HepG2 (cell line): ENCODE measurements around the gene NT5C. TPM values are rescaled to one million over a fixed set of nuclear protein-coding genes. Genes with fewer than 3 reads are reported as not detected.

Experiments used
- ATAC-seq: fragments of 200-7000 bp; cut with Tn5 transposase; 3 replicates; pipeline ENCODE4 v1.9.1; 2020; ENCODE audit warnings: mild to moderate bottlenecking, moderate library complexity
- BruUV-seq: library from RNA; stranded (reverse); fragments of 400-500 nt; replicated peaks from 2 replicates; lab custom pipeline; 2021; lab: Mats Ljungman, UMichigan
- CTCF ChIA-PET: fragments of 300-600 bp; formaldehyde crosslinking; extraction: SDS; loops from one replicate; lab custom pipeline; 2021; ENCODE audit warnings: low total read pairs, inconsistent platforms, low intra/inter-chr PET ratio; lab: Yijun Ruan, JAX
- POLR2A ChIA-PET: fragments of 350-600 bp; sonication (Branson Sonifier 250); formaldehyde crosslinking; loops from one replicate; lab custom pipeline; 2020; ENCODE audit warnings: antibody characterized with exemption, inconsistent platforms; lab: Yijun Ruan, JAX
- DNase-seq: peaks from one replicate; pipeline ENCODE4 v3.0.0-alpha.2; 2015; ENCODE audit warnings: low spot score
- FAIRE-seq: peaks from 3 replicates; lab custom pipeline; 2011; peaks lifted over from hg19 to GRCh38; lab: Jason Lieb, UNC
- H2AFZ ChIP-seq: one replicate; pipeline ENCODE4 v1.6.1; 2011; ENCODE audit warnings: low read length, inconsistent platforms
- H3K27ac ChIP-seq: fragments of 300-600 bp; 3 replicates; pipeline ENCODE4 v1.8.0; 2011; ENCODE audit warnings: mixed run types, mild to moderate bottlenecking, mixed read lengths, low read length, inconsistent platforms; ENCODE audit not compliant: insufficient read depth; ENCODE audit errors: extremely low read length
- H3K27me3 ChIP-seq, 2 experiments: fragments of 200-600 bp in 1 of 2; 2 replicates in 1 of 2; 3 replicates in 1 of 2; pipeline versions ENCODE4 v1.6.0 to v1.8.0; 2011; ENCODE audit warnings: low read length in 2 of 2, mild to moderate bottlenecking in 2 of 2, moderate library complexity in 2 of 2, inconsistent platforms in 1 of 2; ENCODE audit not compliant: insufficient read depth in 2 of 2, control insufficient read depth in 1 of 2
- H3K36me3 ChIP-seq, 2 experiments: fragments of 200-600 bp in 1 of 2; replicated peaks in 1 of 2; 2 replicates in 1 of 2; 3 replicates in 1 of 2; pipeline versions ENCODE4 v1.5.1 to v1.8.0; 2011; ENCODE audit warnings: low read length in 2 of 2, inconsistent platforms in 1 of 2; ENCODE audit not compliant: insufficient read depth in 2 of 2, control insufficient read depth in 1 of 2
- H3K4me1 ChIP-seq: 2 replicates; pipeline ENCODE4 v1.5.1; 2012; ENCODE audit warnings: low read length, inconsistent platforms; ENCODE audit not compliant: insufficient read depth
- H3K4me2 ChIP-seq: 2 replicates; pipeline ENCODE4 v1.6.0; 2011; ENCODE audit warnings: low read depth, low read length, inconsistent platforms
- H3K4me3 ChIP-seq, 3 experiments: fragments of 200-600 bp in 1 of 3; sonication (generic), shearing (Covaris generic) in 1 of 3; replicated peaks in 1 of 3; 2 replicates each; pipeline ENCODE4 v1.5.1; 2011 to 2016; ENCODE audit warnings: low read length in 3 of 3, inconsistent platforms in 2 of 3, low read depth in 2 of 3, mild to moderate bottlenecking in 2 of 3, control low read depth in 1 of 3, mixed read lengths in 1 of 3; ENCODE audit not compliant: insufficient read depth in 1 of 3
- H3K79me2 ChIP-seq: one replicate; pipeline ENCODE4 v1.6.1; 2011; ENCODE audit warnings: low read length, inconsistent platforms; ENCODE audit not compliant: insufficient read depth
- H3K9ac ChIP-seq: 2 replicates; pipeline ENCODE4 v1.6.0; 2011; ENCODE audit warnings: mild to moderate bottlenecking, low read depth, low read length, inconsistent platforms; ENCODE audit not compliant: insufficient read depth
- H3K9me3 ChIP-seq: 2 replicates; pipeline ENCODE4 v1.5.1; 2012; ENCODE audit warnings: mild to moderate bottlenecking, low read length
- H4K20me1 ChIP-seq: 2 replicates; pipeline ENCODE4 v1.6.0; 2011; ENCODE audit warnings: inconsistent platforms, mild to moderate bottlenecking, low read length, moderate library complexity; ENCODE audit not compliant: insufficient read depth
- DNMT3B ChIP-seq: conservative IDR thresholded peaks from 2 replicates; pipeline ENCODE4 v1.6.1; 2016; ENCODE audit warnings: missing biosample characterization, control low read depth
- HNRNPK ChIP-seq: fragments of 200-400 bp; formaldehyde crosslinking; IDR thresholded peaks from 2 replicates; pipeline ENCODE4 v1.6.1; 2018; ENCODE audit warnings: low read length, low read depth, moderate library complexity, mild to moderate bottlenecking; ENCODE audit not compliant: poor library complexity, severe bottlenecking
- ISL2 ChIP-seq: sonication (generic); formaldehyde crosslinking; IDR thresholded peaks from 2 replicates; pipeline ENCODE4 v1.5.0; 2020; ENCODE audit warnings: missing genetic modification reagents
- NR2F6 ChIP-seq, 2 experiments: IDR thresholded peaks; 2 replicates each; pipeline ENCODE4 v1.6.1; 2016; ENCODE audit warnings: antibody characterized with exemption in 1 of 2, mild to moderate bottlenecking in 1 of 2
- RBM39 ChIP-seq: fragments of 200-400 bp; formaldehyde crosslinking; IDR thresholded peaks from one replicate; pipeline ENCODE4 v1.6.1; 2018; ENCODE audit warnings: antibody characterized with exemption, mild to moderate bottlenecking, low read depth, low read length; ENCODE audit not compliant: poor library complexity, severe bottlenecking
- RXRA ChIP-seq: sonication (generic); formaldehyde crosslinking; IDR thresholded peaks from 2 replicates; pipeline ENCODE4 v1.5.1; 2020; ENCODE audit warnings: missing genetic modification reagents
- RXRB ChIP-seq: IDR thresholded peaks from 2 replicates; pipeline ENCODE4 v1.6.1; 2016; ENCODE audit warnings: borderline replicate concordance, missing genetic modification reagents, missing compliant biosample characterization
- TRIM24 ChIP-seq: sonication (generic); formaldehyde crosslinking; IDR thresholded peaks from 2 replicates; pipeline ENCODE4 v1.8.0; 2022; ENCODE audit warnings: mild to moderate bottlenecking, missing genetic modification reagents
- XBP1 ChIP-seq: sonication (generic); formaldehyde crosslinking; IDR thresholded peaks from 2 replicates; pipeline ENCODE4 v1.5.0; 2020; ENCODE audit warnings: missing genetic modification reagents
- ZNF232 ChIP-seq: sonication (generic); formaldehyde crosslinking; IDR thresholded peaks from 2 replicates; pipeline ENCODE4 v1.4.0; 2020; ENCODE audit warnings: missing genetic modification reagents, borderline replicate concordance
- ZNF292 ChIP-seq: sonication (generic); formaldehyde crosslinking; IDR thresholded peaks from 2 replicates; pipeline ENCODE4 v1.8.1; 2022; ENCODE audit warnings: mild to moderate bottlenecking, low read depth, missing genetic modification reagents, borderline replicate concordance
- ZNF788 ChIP-seq: sonication (generic); formaldehyde crosslinking; IDR thresholded peaks from 2 replicates; pipeline ENCODE4 v1.5.0; 2020; ENCODE audit warnings: mild to moderate bottlenecking, missing genetic modification reagents, borderline replicate concordance
- WGBS: methylation state at CpG from one replicate; pipeline ENCODE4 v1.1.6; 2017; ENCODE audit warnings: low lambda C conversion rate; 5-methylcytosine and 5-hydroxymethylcytosine counted together
- in situ Hi-C: cut with HindIII; loops from 2 replicates; pipeline ENCODE4 v1.10.0; 2017; ENCODE audit warnings: low pct_unique_long_range_greater_than_20kb; ENCODE audit not compliant: extremely low pct_ligation_motif_present
- intact Hi-C: fragments of 100-400 bp; cut with micrococcal nuclease; formaldehyde crosslinking; loops from one replicate; pipeline ENCODE4 v1.10.0; 2022; ENCODE audit not compliant: unreplicated experiment
- polyA plus RNA-seq, 8 experiments: library from polyadenylated mRNA; depleted of rRNA in 3 of 8; stranded (reverse) in 7 of 8; unstranded in 1 of 8; fragments of >200 nt; fragmentation: Illumina TruSeq in 4 of 8; extraction: Trizol in 4 of 8; gene quantifications; 2 replicates each; pipeline versions ENCODE4 v1.2.1 to v1.2.3, GENCODE V29; 2011 to 2016; ENCODE audit warnings: low read depth in 4 of 8, missing spikeins in 1 of 8, mixed read lengths in 1 of 8; ENCODE audit not compliant: insufficient read depth in 1 of 8
- total RNA-seq, 5 experiments: library from RNA; depleted of rRNA; stranded (reverse); fragments of >200 nt; fragmentation: Illumina TruSeq; extraction: Trizol; gene quantifications; 2 replicates each; pipeline ENCODE4 v1.2.3, GENCODE V29; 2016; ENCODE audit warnings: low read depth in 1 of 5

Gene NT5C
- total and polyA plus RNA-seq, 2 of the 13 experiments (the other 11 are each of a cell fraction or from before 2014, with no cell fraction given), result 42.8 to 48.6 TPM

DNA sequence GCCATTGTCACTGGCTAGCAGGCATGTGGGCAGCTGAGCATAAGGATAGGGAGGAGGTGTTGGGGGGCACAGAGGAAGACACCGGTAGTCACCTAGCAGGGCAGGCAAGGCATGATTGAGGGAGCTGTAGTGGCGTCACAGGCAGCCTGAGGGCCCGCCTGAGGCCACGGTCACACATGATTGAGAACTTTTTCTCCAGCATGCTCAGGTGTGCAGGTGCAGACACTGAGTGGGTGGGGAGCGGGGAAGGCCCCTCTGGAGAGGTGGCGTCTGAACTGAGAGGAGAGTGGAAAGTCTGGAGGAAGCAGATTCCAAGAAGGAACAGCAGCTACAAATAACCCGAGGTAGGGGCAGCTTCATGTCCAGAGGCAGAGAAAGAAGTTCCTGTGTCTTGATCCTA lies 32.7 kb downstream of the NT5C start:
- Histone ChIP-seq H3K4me1 (peaks cover 34% of the 10 kb centered on the region), H3K36me3 (no peaks in the 10 kb centered on the region), H3K9me3 (no peaks in the 10 kb centered on the region), H3K27me3 (peaks cover 3 to 10% of the 10 kb centered on the region in 2 experiments; a peak in 4 of 5 replicates), H2AFZ (no peak overlapping the region), H4K20me1 (no peaks in the 10 kb centered on the region), H3K9ac (no peak overlapping the region), H3K4me2 (no peak overlapping the region), H3K27ac (no peak overlapping the region), H3K79me2 (no peaks in the 10 kb centered on the region)
- FAIRE-seq, result no peak
- 69% methylated on average over 7 of the region's 7 CpGs for WGBS
- CTCF ChIA-PET, result no interaction called here
- no peak for ATAC-seq
- DNase-seq, result no peak
- POLR2A ChIA-PET, result no interaction called here
- no TSS peak for BruUV-seq
- TF ChIP-seq HNRNPK (no peak), RBM39 (no peak), ZNF232 (CRISPR knock-in tag) (no peak), ZNF292 (CRISPR knock-in tag) (no peak), ZNF788 (CRISPR knock-in tag) (no peak), DNMT3B (CRISPR knock-in tag) (no peak), NR2F6 (IDR thresholded peaks at IDR 0.05) (no peak), NR2F6 (CRISPR knock-in tag; IDR thresholded peaks at IDR 0.05) (no peak), TRIM24 (CRISPR knock-in tag) (no peak), RXRB (CRISPR knock-in tag) (no peak), XBP1 (CRISPR knock-in tag) (no peak), RXRA (CRISPR knock-in tag) (no peak), ISL2 (no peak)
- TF ChIP-seq, all 625 proteins: peak for 0
- H3K4me3 ChIP-seq, result no peak overlapping the region
- in situ Hi-C loops (no loop called here), intact Hi-C loops (no loop called here)
